GM12864 (cell line): Measurements from ENCODE around the gene CNTLN.

Experiments
- DNase-seq: peaks from one replicate; pipeline ENCODE4 v3.0.0-alpha.2; 2011; ENCODE audit warnings: low read depth
- H3K4me3 ChIP-seq: 2 replicates; pipeline ENCODE4 v1.5.1; 2011; ENCODE audit warnings: mild to moderate bottlenecking, low read depth, low read length, control low read depth
- TF ChIP-seq, protein P1 (sequence below): IDR thresholded peaks from 2 replicates; pipeline ENCODE4 v1.5.1; 2011; ENCODE audit warnings: low read depth, mild to moderate bottlenecking, moderate library complexity, low read length, control low read depth, inconsistent platforms; ENCODE audit errors: missing control alignments

The CNTLN gene

DNA sequence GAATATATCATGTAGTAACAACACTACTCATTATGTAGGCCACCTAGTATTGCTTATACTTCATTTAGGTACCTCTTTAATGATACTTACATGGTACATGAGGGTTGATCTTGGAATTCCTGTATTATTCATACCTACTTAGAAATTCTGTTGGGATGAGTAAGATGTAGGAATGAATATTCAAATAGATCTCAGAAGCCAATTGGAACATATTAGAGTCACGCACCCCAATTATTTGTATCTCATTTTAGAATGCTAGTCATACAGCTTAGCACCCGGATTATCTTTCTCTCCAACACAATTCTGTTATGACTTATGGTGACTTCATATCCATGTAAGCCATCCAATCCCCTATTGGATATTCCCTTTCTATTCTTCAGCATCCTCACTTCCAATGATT, 337.3 kb downstream of the CNTLN start:
- no peak overlapping the region for H3K4me3 ChIP-seq
- TF ChIP-seq, protein P1, sequence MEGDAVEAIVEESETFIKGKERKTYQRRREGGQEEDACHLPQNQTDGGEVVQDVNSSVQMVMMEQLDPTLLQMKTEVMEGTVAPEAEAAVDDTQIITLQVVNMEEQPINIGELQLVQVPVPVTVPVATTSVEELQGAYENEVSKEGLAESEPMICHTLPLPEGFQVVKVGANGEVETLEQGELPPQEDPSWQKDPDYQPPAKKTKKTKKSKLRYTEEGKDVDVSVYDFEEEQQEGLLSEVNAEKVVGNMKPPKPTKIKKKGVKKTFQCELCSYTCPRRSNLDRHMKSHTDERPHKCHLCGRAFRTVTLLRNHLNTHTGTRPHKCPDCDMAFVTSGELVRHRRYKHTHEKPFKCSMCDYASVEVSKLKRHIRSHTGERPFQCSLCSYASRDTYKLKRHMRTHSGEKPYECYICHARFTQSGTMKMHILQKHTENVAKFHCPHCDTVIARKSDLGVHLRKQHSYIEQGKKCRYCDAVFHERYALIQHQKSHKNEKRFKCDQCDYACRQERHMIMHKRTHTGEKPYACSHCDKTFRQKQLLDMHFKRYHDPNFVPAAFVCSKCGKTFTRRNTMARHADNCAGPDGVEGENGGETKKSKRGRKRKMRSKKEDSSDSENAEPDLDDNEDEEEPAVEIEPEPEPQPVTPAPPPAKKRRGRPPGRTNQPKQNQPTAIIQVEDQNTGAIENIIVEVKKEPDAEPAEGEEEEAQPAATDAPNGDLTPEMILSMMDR: no peak
- no peak for DNase-seq

GRCh38 chr9:17476401-17476800, 341.6 kb downstream of the CNTLN start:
- no peak for DNase-seq
- H3K4me3 ChIP-seq: no peak overlapping the region
- TF ChIP-seq, protein P1: no peak

- DNase-seq: no peak
- TF ChIP-seq, protein P1: no peak
- H3K4me3 ChIP-seq: no peak overlapping the region
These were observed 343.0 kb downstream of the CNTLN start for GRCh38 chr9:17477816-17478215.

GRCh38 chr9:17480966-17481365, 346.1 kb downstream of the CNTLN start:
- no peak for DNase-seq
- no peak overlapping the region for H3K4me3 ChIP-seq

DNA sequence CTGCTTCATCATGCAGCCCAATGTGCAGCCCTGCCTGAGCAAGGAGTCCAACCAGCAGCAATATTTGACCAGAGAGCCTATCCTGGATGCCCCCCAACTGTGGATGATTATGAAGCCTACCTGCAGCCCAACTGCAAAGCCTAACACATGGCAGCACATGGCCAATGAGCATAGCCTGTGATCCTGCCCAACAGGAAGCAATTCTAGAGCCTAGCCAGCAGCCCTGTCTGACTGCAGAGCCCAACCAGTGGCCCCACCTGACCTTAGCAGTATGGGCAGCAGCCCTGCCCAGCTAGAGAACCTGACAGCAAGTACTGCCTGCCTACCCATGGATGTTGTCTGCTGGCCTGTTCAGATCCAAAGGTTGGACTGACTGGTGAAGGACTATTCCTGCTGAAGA, 346.7 kb downstream of the CNTLN start:
- no peak overlapping the region for H3K4me3 ChIP-seq
- DNase-seq: no peak
- TF ChIP-seq, protein P1: no peak

More at GRCh38 chr9:17480966-17481365, 346.1 kb downstream of the CNTLN start:
- TF ChIP-seq, protein P1: no peak

GRCh38 chr9:17484906-17485305, 350.1 kb downstream of the CNTLN start:
- no peak overlapping the region for H3K4me3 ChIP-seq
- no peak for DNase-seq
- TF ChIP-seq, protein P1: no peak

DNA sequence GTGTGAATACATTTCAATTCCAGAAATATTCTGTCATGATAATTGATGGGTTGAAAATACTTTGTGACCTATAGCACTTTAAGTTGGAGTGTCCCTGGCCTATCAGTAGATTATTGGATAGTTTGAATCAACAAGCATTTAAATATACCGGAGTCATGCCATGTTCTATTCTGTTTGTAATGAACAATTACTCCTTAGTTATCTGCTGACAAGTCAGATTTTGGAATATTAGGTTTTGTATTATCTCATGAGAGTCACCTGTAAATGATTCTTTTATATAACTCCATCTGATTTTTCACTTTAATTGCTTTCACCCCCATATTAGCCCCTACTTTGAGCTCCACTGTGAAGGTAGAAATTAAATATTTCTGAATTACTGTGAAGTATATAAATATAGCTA, 351.6 kb downstream of the CNTLN start:
- DNase-seq: no peak
- no peak overlapping the region for H3K4me3 ChIP-seq
- TF ChIP-seq, protein P1: no peak
